HG03175 (cell line): ENCODE data around the gene MCCD1.
"Not testable (repeated sequence)": the region's sequence is repeated elsewhere in the genome, so short reads cannot be mapped to it uniquely, and the experiment has no call there.

ENCODE experiments used
- ATAC-seq: cut with Tn5 transposase; IDR thresholded peaks from one replicate; pipeline ENCODE4 v1.9.1; 2021; ENCODE audit warnings: mild to moderate bottlenecking, moderate library complexity; ENCODE audit not compliant: unreplicated experiment

MCCD1 gene

GRCh38 chr6:31541658-31542521 lies 13.1 kb downstream of the MCCD1 start, which contains the start of gene DDX39B:
Gene DDX39B (minus strand): TSS chr6:31542003. CDS start chr6:31540532, 1,471 bp downstream.
- ATAC-seq, result peak; percentile 74

DNA sequence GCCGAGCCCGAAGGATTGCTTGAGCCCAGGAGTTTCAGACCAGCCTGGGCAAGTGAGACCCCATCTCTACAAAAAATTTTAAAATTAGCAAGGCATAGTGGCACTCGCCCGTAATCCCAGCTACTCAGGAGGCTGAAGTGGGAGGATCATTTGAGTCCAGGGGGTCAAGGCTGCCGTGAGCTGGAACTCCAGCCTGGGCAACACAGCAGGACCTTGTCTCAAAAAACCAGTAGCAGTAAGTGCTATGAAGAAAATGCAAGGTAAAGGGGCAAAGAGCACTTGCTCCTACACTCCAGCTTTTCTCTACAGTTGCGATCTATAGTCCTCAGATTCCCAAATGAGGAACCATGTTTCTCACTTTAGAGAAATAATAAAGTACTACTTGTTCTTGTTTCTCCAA lies 14.9 kb downstream of the MCCD1 start:
- no peak for ATAC-seq

GRCh38 chr6:31544676-31545075 lies 15.9 kb downstream of the MCCD1 start:
- ATAC-seq, result no peak

DNA sequence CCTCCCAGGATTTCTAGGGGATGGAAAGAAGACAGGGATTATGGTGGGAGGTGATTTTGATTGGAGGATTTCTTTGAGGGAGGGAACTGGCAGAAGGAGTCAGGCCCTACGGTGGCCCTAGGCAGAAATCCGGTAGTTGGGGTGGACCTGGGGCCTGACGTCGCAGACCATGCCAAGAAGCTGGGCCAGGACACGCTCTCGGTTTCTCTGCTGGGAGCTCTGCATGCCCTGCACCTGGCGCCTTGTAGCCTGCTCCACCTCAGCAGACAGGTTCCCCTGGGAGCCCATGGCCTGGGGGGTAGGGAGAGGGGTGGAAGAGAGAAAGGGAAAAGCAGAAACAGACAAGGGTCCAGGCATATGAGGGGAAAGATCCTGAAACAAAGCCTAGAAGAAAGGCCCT lies 16.5 kb downstream of the MCCD1 start:
- ATAC-seq, result no peak

DNA sequence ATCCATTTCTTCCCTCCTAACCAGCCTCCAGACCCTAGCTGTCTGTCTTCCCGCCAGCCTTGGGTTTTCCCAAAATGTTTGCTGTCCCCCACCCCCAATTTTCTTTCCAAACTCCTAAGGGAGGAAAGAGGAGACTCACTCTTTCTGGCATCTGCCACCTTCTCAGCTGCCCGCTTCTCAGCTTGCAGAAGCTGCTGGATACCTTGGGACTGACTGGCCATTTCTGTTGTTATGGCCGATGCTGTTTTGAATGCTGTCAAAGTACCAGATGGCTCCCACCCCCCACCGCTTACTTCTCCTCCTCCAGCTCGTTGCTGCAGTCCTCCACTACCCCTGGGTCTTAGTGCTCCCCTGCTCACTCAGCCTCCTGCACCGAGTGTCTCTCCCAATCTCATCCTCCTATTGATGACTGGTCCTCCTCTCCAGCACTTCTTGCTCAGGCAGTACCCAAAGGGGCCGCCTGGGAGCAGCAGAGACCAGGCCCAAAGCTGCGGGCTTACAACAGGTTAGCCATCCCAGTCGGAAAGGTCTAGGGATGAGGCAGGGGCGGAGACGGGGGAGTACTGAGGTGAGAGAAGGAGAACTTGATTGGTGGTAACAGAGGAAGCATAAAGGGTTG lies 17.7 kb downstream of the MCCD1 start, which contains the start of gene ATP6V1G2:
Gene ATP6V1G2, minus strand, starts transcription at position 270 of the 619 bp plus-strand sequence. Its CDS starts 49 bp downstream, at position 221.
- peak; percentile 49 for ATAC-seq

DNA sequence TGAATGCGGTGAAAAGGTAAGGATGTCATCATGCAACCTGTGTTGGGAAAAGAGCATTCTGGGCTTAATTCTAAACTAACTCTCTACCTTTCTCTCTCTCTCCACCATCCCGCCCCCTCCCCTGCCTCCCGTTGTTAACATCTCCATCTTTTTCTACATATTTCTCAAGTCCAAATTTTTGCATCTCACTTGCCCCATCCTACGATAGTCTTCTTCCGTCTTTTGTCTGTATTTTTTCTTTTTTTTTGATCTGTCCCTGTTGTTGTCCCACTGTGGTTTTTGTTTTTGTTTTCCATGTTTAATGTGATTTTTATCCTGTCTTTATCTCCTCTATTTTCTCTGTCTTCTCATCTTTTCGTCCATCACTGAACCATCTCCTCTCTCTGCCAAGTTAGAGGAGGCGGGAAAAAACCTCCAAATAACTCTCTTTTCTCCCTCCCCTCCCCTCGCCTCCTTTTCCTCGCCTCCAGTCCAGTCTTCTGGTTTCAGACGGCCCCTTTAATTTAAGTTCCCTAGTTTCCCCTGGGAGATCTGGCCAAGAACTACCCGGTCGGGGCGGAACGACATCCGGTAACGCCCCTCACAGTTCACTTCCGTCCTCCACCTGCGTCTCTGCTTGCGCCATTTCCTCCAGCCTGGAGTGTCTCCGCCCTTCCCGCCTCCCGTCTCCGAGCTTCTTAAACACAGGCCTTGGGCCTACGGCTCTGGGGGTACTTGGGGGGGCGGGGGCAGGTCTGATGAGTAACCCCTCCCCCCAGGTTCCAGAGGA lies 18.4 kb downstream of the MCCD1 start, which contains the start of gene NFKBIL1:
Gene NFKBIL1, plus strand, starts transcription at position 651 of the 769 bp plus-strand sequence. Its CDS starts 87 bp downstream, at position 738.
- ATAC-seq, result peak; percentile 69

DNA sequence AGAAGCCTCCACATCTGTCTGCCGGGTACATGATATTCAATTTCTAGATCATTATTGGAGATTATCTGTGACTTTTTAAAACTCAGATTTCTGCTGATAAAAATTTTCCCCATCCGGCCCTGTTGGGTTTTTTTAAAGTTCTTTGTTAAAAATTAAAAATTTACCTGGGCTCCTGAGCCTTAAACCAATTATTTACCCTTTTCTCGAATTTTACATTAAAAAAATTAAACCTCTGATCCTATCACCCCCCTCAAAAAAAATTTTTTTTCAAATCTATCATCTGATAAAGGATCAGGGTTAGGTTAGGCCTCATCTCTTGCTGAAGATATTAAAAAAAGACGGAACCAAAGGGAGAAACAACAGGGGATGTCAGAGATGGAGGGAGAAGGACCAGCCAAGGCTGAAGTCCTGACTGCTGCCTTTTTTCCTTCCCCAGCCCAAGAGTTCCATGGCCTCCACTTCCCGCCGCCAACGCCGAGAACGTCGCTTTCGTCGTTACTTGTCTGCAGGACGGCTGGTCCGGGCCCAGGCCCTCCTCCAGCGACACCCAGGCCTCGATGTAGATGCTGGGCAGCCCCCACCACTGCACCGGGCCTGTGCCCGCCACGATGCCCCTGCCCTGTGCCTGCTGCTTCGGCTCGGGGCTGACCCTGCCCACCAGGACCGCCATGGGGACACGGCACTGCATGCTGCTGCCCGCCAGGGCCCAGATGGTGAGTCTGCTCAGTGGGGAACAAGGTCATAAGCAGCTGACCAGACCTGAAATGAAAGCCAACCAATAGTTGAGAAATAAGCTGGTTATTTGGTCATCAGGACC lies 19.2 kb downstream of the MCCD1 start:
- no peak for ATAC-seq

- no peak for ATAC-seq
These were observed 19.7 kb downstream of the MCCD1 start for GRCh38 chr6:31548544-31548873.

- ATAC-seq, result not testable (repeated sequence)
These were observed 22.6 kb downstream of the MCCD1 start for GRCh38 chr6:31551371-31551770.

- ATAC-seq, result no peak
These were observed 27.5 kb downstream of the MCCD1 start for GRCh38 chr6:31556307-31556706.

DNA sequence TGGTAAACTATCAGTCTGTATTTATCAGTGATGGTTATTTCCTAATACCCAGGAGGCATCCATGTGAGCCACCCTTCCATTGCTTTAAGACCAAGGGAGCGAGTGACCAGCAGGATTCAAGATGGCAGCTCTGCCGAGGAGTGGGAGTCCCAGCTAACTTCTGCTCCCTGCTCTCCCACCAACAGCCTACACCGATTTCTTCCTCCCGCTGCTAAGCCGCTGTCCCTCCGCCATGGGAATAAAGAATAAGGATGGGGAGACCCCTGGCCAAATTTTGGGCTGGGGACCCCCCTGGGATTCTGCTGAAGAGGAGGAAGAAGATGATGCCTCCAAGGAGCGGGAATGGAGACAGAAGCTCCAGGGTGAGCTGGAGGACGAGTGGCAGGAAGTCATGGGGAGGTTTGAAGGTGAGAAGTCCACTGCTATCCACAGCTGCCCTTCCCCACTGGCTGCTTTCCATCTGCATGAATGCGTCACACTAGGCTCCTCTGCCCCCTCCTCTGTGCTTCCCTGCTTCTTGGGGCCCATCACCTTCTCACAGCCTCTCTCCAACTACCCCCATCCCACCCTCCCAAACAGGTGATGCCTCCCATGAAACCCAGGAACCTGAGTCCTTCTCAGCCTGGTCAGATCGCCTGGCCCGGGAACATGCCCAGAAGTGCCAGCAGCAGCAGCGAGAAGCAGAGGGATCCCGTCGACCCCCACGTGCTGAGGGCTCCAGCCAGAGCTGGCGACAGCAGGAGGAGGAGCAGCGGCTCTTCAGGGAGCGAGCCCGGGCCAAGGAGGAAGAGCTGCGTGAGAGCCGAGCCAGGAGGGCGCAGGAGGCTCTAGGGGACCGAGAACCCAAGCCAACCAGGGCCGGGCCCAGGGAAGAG lies 28.9 kb downstream of the MCCD1 start:
- no peak for ATAC-seq

DNA sequence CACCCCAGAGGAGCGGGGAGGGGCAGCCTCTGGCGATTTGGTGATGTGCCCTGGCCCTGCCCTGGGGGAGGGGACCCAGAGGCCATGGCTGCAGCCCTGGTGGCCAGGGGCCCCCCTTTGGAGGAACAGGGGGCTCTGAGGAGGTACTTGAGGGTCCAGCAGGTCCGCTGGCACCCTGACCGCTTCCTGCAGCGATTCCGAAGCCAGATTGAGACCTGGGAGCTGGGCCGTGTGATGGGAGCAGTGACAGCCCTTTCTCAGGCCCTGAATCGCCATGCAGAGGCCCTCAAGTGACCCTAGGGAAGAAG lies 29.5 kb downstream of the MCCD1 start:
- ATAC-seq, result no peak

DNA sequence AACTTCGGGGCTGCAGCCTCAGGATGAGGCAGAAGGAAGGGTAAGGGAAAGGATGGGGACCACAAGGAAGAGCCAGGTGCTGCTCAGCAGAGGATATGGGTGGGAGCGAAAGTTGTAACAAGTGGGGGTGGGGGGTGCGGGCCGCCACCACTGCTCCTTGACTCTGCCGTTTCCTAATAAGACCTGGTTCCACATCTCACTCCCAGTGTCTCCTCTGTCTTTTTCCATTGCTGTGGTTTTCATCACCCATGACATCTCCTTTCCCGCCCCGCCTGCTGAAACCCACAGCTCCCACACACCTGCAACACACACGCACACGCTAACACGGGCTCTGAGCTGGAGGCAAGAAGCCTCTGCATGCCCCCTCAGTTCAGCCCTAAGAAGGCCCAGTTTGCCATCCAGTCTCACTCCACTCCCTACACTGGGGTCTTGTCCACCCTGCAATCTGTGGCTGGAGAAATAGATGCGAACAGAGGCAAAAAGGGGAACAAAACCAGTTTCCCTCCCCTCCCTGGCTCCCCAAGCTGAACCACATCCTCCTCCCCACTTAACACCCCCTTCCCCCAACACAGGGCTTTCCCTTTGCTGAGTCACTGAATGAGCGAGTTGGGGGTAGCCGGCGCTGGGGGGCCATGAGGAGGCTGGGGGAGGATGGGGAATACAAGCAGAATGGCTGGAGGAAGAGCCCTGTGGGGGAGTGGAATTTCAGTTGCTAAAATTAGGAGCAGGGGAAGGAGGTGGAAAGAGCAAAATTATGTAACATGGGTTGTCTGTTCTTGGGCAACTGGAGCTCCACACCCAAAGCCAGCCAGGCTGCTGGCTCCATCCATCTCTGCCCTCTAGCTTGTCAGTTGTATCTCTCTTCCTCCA lies 30.1 kb downstream of the MCCD1 start:
- ATAC-seq, result peak; percentile 32

DNA sequence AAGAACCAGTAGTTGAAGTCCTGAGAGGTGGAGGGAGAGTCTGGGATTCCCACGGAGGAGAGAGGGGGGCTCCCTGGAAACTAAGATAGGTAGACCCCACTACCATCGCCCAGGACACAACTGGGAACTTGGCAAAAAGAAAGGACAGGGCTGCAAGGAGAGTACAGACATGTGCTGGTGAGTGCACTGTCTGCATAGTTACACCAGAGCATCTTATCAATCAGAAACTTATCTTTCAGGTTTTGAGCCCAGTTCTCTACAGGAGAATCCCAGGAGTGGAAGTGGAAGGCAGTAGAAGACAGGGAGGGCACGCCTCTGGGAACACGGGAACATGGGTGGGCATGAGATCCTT lies 30.8 kb downstream of the MCCD1 start:
- ATAC-seq, result no peak

- peak; percentile 71 for ATAC-seq
These were observed 31.4 kb downstream of the MCCD1 start for GRCh38 chr6:31559958-31560696.

- ATAC-seq, result no peak
These were observed 31.9 kb downstream of the MCCD1 start for GRCh38 chr6:31560697-31561058.

DNA sequence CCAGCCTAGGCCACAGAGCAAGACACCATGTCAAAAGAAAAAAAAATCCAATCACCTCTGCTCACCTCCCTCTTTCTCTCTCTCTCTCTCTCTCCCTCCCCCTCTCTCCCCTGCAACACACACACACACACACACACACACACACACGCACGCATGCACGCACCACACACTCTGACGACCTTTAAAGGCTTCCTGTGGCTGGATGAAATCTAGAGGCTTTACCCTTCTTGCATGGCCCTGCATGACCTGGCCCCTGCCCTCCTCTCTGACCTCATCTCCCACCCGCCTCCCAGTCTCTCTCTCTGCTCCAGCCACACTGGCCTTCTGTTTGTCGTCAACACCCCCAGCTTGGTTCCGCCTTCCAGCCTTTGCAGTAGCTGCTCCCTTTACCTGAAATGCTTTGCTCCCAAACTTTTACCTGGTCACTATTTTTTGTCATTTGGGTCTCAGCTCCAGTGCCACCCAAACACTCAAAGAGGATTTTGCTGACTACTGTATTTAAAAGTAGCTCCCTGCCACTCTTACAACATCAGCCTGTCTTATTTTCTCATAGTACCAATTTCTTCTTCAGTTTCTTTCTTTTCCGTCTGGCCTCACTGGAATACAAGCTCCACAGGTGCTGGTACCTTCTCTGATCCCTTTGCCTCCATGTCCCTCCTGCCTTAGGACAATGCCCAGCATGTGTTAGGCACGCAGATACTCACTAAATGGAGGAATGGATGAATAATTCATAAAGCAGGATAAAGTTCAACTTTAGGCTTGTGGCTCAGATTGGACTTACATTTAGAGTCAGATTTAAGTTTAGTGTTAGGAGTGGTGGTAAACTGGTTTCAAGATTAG lies 39.0 kb downstream of the MCCD1 start:
- ATAC-seq, result no peak
